Body of pancreas (tissue), 4 donors: ENCODE measurements around the gene XDH.

Experiments used
- CTCF ChIP-seq, 7 experiments: fragments of 450-650 bp in 4 of 7; fragments of 200-600 bp in 3 of 7; sonication (generic) in 3 of 7; IDR thresholded peaks; one replicate each; pipeline ENCODE4 v1.5.1; 2016 to 2019; ENCODE audit warnings: antibody characterized with exemption in 7 of 7
- POLR2A ChIP-seq, 3 donors: fragments of 450-650 bp; IDR thresholded peaks; one replicate each; pipeline ENCODE4 v1.6.1; 2016; ENCODE audit warnings: antibody characterized with exemption in 3 of 3, mild to moderate bottlenecking in 2 of 3

GRCh38 chr2:31379747-31380146 is 34.8 kb downstream of the XDH start:
- TF ChIP-seq CTCF (IDR thresholded peaks at IDR 0.05) (no peak), POLR2A (IDR thresholded peaks at IDR 0.05) (no peak)
